HEK293 (cell line): ENCODE data around the gene ANO7.

Experiments used
- CTCF ChIA-PET: fragments of 350-600 bp; formaldehyde crosslinking; extraction: SDS; loops from one replicate; lab custom pipeline; 2021; ENCODE audit warnings: antibody characterized with exemption; lab: Yijun Ruan, JAX
- POLR2A ChIA-PET: fragments of 300-600 bp; formaldehyde crosslinking; extraction: SDS; loops from one replicate; lab custom pipeline; 2020; ENCODE audit warnings: antibody characterized with exemption, inconsistent platforms; lab: Yijun Ruan, JAX
- H3K27ac ChIP-seq: fragments of 200-500 bp; sonication (Bioruptor generic); 2 replicates; pipeline ENCODE4 v1.5.1; 2014; ENCODE audit warnings: low read depth, low read length, control low read depth, inconsistent platforms; ENCODE audit errors: extremely low read depth
- H3K36me3 ChIP-seq, 2 experiments: fragments of 200-500 bp in 1 of 2; sonication (Bioruptor generic) in 1 of 2; 1 replicate in 1 of 2; 2 replicates in 1 of 2; pipeline ENCODE4 v1.5.1; 2014 to 2017; ENCODE audit warnings: inconsistent platforms in 2 of 2, low read length in 2 of 2; ENCODE audit not compliant: control insufficient read depth in 2 of 2, insufficient read depth in 1 of 2
- H3K4me1 ChIP-seq: fragments of 200-500 bp; sonication (Bioruptor generic); 2 replicates; pipeline ENCODE4 v1.5.1; 2014; ENCODE audit warnings: mild to moderate bottlenecking, low read length, inconsistent platforms; ENCODE audit not compliant: control insufficient read depth, insufficient read depth
- H3K4me3 ChIP-seq: 2 replicates; pipeline ENCODE4 v1.5.1; 2011; ENCODE audit warnings: low read depth, mild to moderate bottlenecking, control low read depth, low read length, moderate library complexity
- H3K9me3 ChIP-seq: fragments of 200-500 bp; sonication (Bioruptor generic); 2 replicates; pipeline ENCODE4 v1.5.1; 2014; ENCODE audit warnings: low read depth, low read length, inconsistent platforms; ENCODE audit not compliant: control insufficient read depth, insufficient read depth
- ATF2 ChIP-seq: fragments of 450-650 bp; formaldehyde crosslinking; IDR thresholded peaks from 2 replicates; pipeline ENCODE4 v1.5.1; 2016; ENCODE audit warnings: missing biosample characterization, missing genetic modification characterization, low read depth
- HOXA7 ChIP-seq: sonication (generic); formaldehyde crosslinking; IDR thresholded peaks from 2 replicates; pipeline ENCODE4 v1.8.1; 2022; ENCODE audit warnings: missing genetic modification reagents, borderline replicate concordance
- HOXC10 ChIP-seq: sonication (generic); formaldehyde crosslinking; IDR thresholded peaks from 2 replicates; pipeline ENCODE4 v1.8.1; 2023; ENCODE audit warnings: mild to moderate bottlenecking, missing genetic modification reagents
- REST ChIP-seq: fragments of 450-650 bp; formaldehyde crosslinking; IDR thresholded peaks from 2 replicates; pipeline ENCODE4 v1.5.1; 2016; ENCODE audit warnings: missing biosample characterization, missing genetic modification characterization
- SP2 ChIP-seq: fragments of 450-650 bp; formaldehyde crosslinking; IDR thresholded peaks from 2 replicates; pipeline ENCODE4 v1.5.1; 2016; ENCODE audit warnings: missing biosample characterization, missing genetic modification characterization
- ZBTB1 ChIP-seq: fragments of 450-650 bp; formaldehyde crosslinking; IDR thresholded peaks from 2 replicates; pipeline ENCODE4 v1.5.1; 2016; ENCODE audit warnings: missing biosample characterization, missing genetic modification characterization
- ZEB2 ChIP-seq: fragments of 450-650 bp; formaldehyde crosslinking; IDR thresholded peaks from 2 replicates; pipeline ENCODE4 v1.5.1; 2016; ENCODE audit warnings: missing biosample characterization, missing genetic modification characterization
- ZFHX2 ChIP-seq: fragments of 450-650 bp; formaldehyde crosslinking; conservative IDR thresholded peaks from 2 replicates; pipeline ENCODE4 v1.5.1; 2016; ENCODE audit warnings: missing biosample characterization, missing genetic modification characterization
- ZNF121 ChIP-seq: fragments of 450-650 bp; formaldehyde crosslinking; IDR thresholded peaks from 2 replicates; pipeline ENCODE4 v1.5.1; 2016; ENCODE audit warnings: missing biosample characterization, missing genetic modification characterization
- ZNF155 ChIP-seq: fragments of 450-650 bp; formaldehyde crosslinking; IDR thresholded peaks from 2 replicates; pipeline ENCODE4 v1.5.1; 2016; ENCODE audit warnings: missing biosample characterization, missing genetic modification characterization
- ZNF266 ChIP-seq: fragments of 450-650 bp; formaldehyde crosslinking; IDR thresholded peaks from 2 replicates; pipeline ENCODE4 v1.5.1; 2016; ENCODE audit warnings: missing biosample characterization, missing genetic modification characterization, low read depth
- ZNF280C ChIP-seq: fragments of 450-650 bp; formaldehyde crosslinking; IDR thresholded peaks from 2 replicates; pipeline ENCODE4 v1.5.1; 2016; ENCODE audit warnings: missing biosample characterization, missing genetic modification characterization
- ZNF341 ChIP-seq: fragments of 450-650 bp; formaldehyde crosslinking; IDR thresholded peaks from 2 replicates; pipeline ENCODE4; 2016; ENCODE audit warnings: low read depth, missing biosample characterization, missing genetic modification characterization
- ZNF423 ChIP-seq: fragments of 450-650 bp; formaldehyde crosslinking; IDR thresholded peaks from 2 replicates; pipeline ENCODE4 v1.5.1; 2016; ENCODE audit warnings: missing biosample characterization, missing genetic modification characterization
- ZNF645 ChIP-seq: fragments of 450-650 bp; formaldehyde crosslinking; IDR thresholded peaks from 2 replicates; pipeline ENCODE4; 2016; ENCODE audit warnings: missing biosample characterization, missing genetic modification characterization
- ZNF664 ChIP-seq: fragments of 450-650 bp; formaldehyde crosslinking; IDR thresholded peaks from 2 replicates; pipeline ENCODE4 v1.5.1; 2016; ENCODE audit warnings: missing biosample characterization, missing genetic modification characterization
- ZNF670 ChIP-seq: fragments of 450-650 bp; formaldehyde crosslinking; IDR thresholded peaks from 2 replicates; pipeline ENCODE4 v1.5.1; 2016; ENCODE audit warnings: missing biosample characterization, missing genetic modification characterization, low read depth
- ZNF747 ChIP-seq: fragments of 450-650 bp; formaldehyde crosslinking; IDR thresholded peaks from 2 replicates; pipeline ENCODE4 v1.5.1; 2016; ENCODE audit warnings: missing biosample characterization, missing genetic modification characterization

The ANO7 gene

GRCh38 chr2:241141214-241141770 lies 47.2 kb upstream of the ANO7 start (continued):
- TF ChIP-seq ATF2 (tag by site-specific recombination) (no peak), SP2 (tag by site-specific recombination) (no peak)

GRCh38 chr2:241142063-241142462 lies 46.4 kb upstream of the ANO7 start:
- no peaks in the 10 kb centered on the region for H3K9me3 ChIP-seq
- H3K4me1 ChIP-seq = no peaks in the 10 kb centered on the region
- H3K4me3 ChIP-seq = no peak overlapping the region
- H3K36me3 ChIP-seq = peaks cover 0 to 59% of the 10 kb centered on the region in 2 experiments; a peak in 2 of 3 replicates
- TF ChIP-seq ZNF645 (tag by site-specific recombination) = no peak
- no peak for TF ChIP-seq HOXA7 (CRISPR knock-in tag)
- no peak for TF ChIP-seq ZNF664 (tag by site-specific recombination)
- no peak for TF ChIP-seq ZNF121 (tag by site-specific recombination)
- TF ChIP-seq REST = no peak
- no peak for TF ChIP-seq HOXC10
- TF ChIP-seq ZEB2 (tag by site-specific recombination) = no peak
- TF ChIP-seq ZNF341 (tag by site-specific recombination) = no peak
- TF ChIP-seq ZNF747 (tag by site-specific recombination) = no peak
- TF ChIP-seq ZFHX2 (tag by site-specific recombination) = no peak
- TF ChIP-seq ZNF280C = no peak
- TF ChIP-seq ZNF155 = no peak
- no peak for TF ChIP-seq ZNF266 (tag by site-specific recombination)
- no peak for TF ChIP-seq ZBTB1
- TF ChIP-seq ZNF670 = no peak
- no peak for TF ChIP-seq ZNF423 (tag by site-specific recombination)
- ChIA-PET POLR2A (no interaction called here), CTCF (interaction anchor here (0.6 kb wide), 1 partner anchor 52 kb away, joined by 4 read pairs; no protein-coding TSS in a partner anchor)
- no peak overlapping the region for H3K27ac ChIP-seq
